Measurements from ENCODE around the gene ORM2. TPM values are rescaled to one million over a fixed set of nuclear protein-coding genes. Genes with fewer than 3 reads are reported as not detected.

Gene ORM2
- total RNA-seq, 1 experiment from 2014 or later: not detected

GRCh38 chr9:114285166-114285867 is 44.4 kb upstream of the ORM2 start:
- DNase-seq: no peak
- Histone ChIP-seq H3K79me2 (ENCODE audit: low read length) (no peaks in the 10 kb centered on the region), H3K36me3 (ENCODE audit: insufficient read depth, low read length) (no peaks in the 10 kb centered on the region), H3K4me1 (ENCODE audit: low read length) (no peaks in the 10 kb centered on the region), H3K9me2 (replicated peaks; ENCODE audit: insufficient read depth, low read length) (no peaks in the 10 kb centered on the region), H3K9me3 (ENCODE audit: low read length) (no peaks in the 10 kb centered on the region), H3K27ac (ENCODE audit: low read length) (no peak overlapping the region), H3K4me3 (ENCODE audit: low read length) (no peak overlapping the region), H2AFZ (ENCODE audit: low read length) (no peak overlapping the region), H3K4me2 (ENCODE audit: low read depth, low read length, poor library complexity, severe bottlenecking) (no peak overlapping the region), H3K9ac (ENCODE audit: low read length) (no peak overlapping the region), H4K20me1 (ENCODE audit: insufficient read depth, low read depth, low read length) (no peaks in the 10 kb centered on the region), H3K27me3 (ENCODE audit: low read length) (no peaks in the 10 kb centered on the region)

- no peaks in the 10 kb centered on the region for H3K9me2 ChIP-seq (replicated peaks; ENCODE audit: insufficient read depth, low read length)
- H4K20me1 ChIP-seq (ENCODE audit: insufficient read depth, low read depth, low read length): no peaks in the 10 kb centered on the region
- no peaks in the 10 kb centered on the region for H3K9me3 ChIP-seq (ENCODE audit: low read length)
Measured at GRCh38 chr9:114286146-114286679, 43.5 kb upstream of the ORM2 start.

GRCh38 chr9:114287001-114287762 is 42.5 kb upstream of the ORM2 start:
- H4K20me1 ChIP-seq (ENCODE audit: insufficient read depth, low read depth, low read length): no peaks in the 10 kb centered on the region
- H3K27me3 ChIP-seq (ENCODE audit: low read length): no peaks in the 10 kb centered on the region
- H2AFZ ChIP-seq (ENCODE audit: low read length): no peak overlapping the region
- no peaks in the 10 kb centered on the region for H3K36me3 ChIP-seq (ENCODE audit: insufficient read depth, low read length)
- no peaks in the 10 kb centered on the region for H3K79me2 ChIP-seq (ENCODE audit: low read length)
- no peak overlapping the region for H3K27ac ChIP-seq (ENCODE audit: low read length)
- DNase-seq: no peak
- no peaks in the 10 kb centered on the region for H3K9me3 ChIP-seq (ENCODE audit: low read length)
- no peaks in the 10 kb centered on the region for H3K9me2 ChIP-seq (replicated peaks; ENCODE audit: insufficient read depth, low read length)
- no peak overlapping the region for H3K9ac ChIP-seq (ENCODE audit: low read length)
- H3K4me1 ChIP-seq (ENCODE audit: low read length): no peaks in the 10 kb centered on the region
- H3K4me2 ChIP-seq (ENCODE audit: low read depth, low read length, poor library complexity, severe bottlenecking): no peak overlapping the region
- H3K4me3 ChIP-seq (ENCODE audit: low read length): no peak overlapping the region

More at GRCh38 chr9:114286146-114286679, 43.5 kb upstream of the ORM2 start:
- Histone ChIP-seq H3K36me3 (ENCODE audit: insufficient read depth, low read length) (no peaks in the 10 kb centered on the region), H3K27me3 (ENCODE audit: low read length) (no peaks in the 10 kb centered on the region), H2AFZ (ENCODE audit: low read length) (no peak overlapping the region), H3K4me3 (ENCODE audit: low read length) (no peak overlapping the region), H3K27ac (ENCODE audit: low read length) (no peak overlapping the region), H3K4me1 (ENCODE audit: low read length) (no peaks in the 10 kb centered on the region), H3K4me2 (ENCODE audit: low read depth, low read length, poor library complexity, severe bottlenecking) (no peak overlapping the region), H3K79me2 (ENCODE audit: low read length) (no peaks in the 10 kb centered on the region), H3K9ac (ENCODE audit: low read length) (no peak overlapping the region)
- no peak for DNase-seq

GRCh38 chr9:114287763-114288192 is 41.9 kb upstream of the ORM2 start:
- Histone ChIP-seq H3K36me3 (ENCODE audit: insufficient read depth, low read length) (no peaks in the 10 kb centered on the region), H4K20me1 (ENCODE audit: insufficient read depth, low read depth, low read length) (no peaks in the 10 kb centered on the region), H2AFZ (ENCODE audit: low read length) (no peak overlapping the region), H3K27ac (ENCODE audit: low read length) (no peak overlapping the region), H3K9me2 (replicated peaks; ENCODE audit: insufficient read depth, low read length) (no peaks in the 10 kb centered on the region), H3K4me2 (ENCODE audit: low read depth, low read length, poor library complexity, severe bottlenecking) (no peak overlapping the region), H3K9ac (ENCODE audit: low read length) (no peak overlapping the region), H3K79me2 (ENCODE audit: low read length) (no peaks in the 10 kb centered on the region), H3K4me1 (ENCODE audit: low read length) (no peaks in the 10 kb centered on the region), H3K27me3 (ENCODE audit: low read length) (no peaks in the 10 kb centered on the region), H3K4me3 (ENCODE audit: low read length) (no peak overlapping the region), H3K9me3 (ENCODE audit: low read length) (no peaks in the 10 kb centered on the region)
- no peak for DNase-seq

- H3K27me3 ChIP-seq (ENCODE audit: low read length): no peaks in the 10 kb centered on the region
- no peak overlapping the region for H3K27ac ChIP-seq (ENCODE audit: low read length)
- H3K4me3 ChIP-seq (ENCODE audit: low read length): no peak overlapping the region
- no peaks in the 10 kb centered on the region for H3K9me3 ChIP-seq (ENCODE audit: low read length)
- no peak overlapping the region for H2AFZ ChIP-seq (ENCODE audit: low read length)
- H3K4me1 ChIP-seq (ENCODE audit: low read length): no peaks in the 10 kb centered on the region
- H3K9me2 ChIP-seq (replicated peaks; ENCODE audit: insufficient read depth, low read length): no peaks in the 10 kb centered on the region
- H3K36me3 ChIP-seq (ENCODE audit: insufficient read depth, low read length): no peaks in the 10 kb centered on the region
- no peaks in the 10 kb centered on the region for H3K79me2 ChIP-seq (ENCODE audit: low read length)
- no peak overlapping the region for H3K4me2 ChIP-seq (ENCODE audit: low read depth, low read length, poor library complexity, severe bottlenecking)
- DNase-seq: no peak
- no peaks in the 10 kb centered on the region for H4K20me1 ChIP-seq (ENCODE audit: insufficient read depth, low read depth, low read length)
- no peak overlapping the region for H3K9ac ChIP-seq (ENCODE audit: low read length)
Measured at GRCh38 chr9:114288193-114289091, 41.2 kb upstream of the ORM2 start.

- H3K4me2 ChIP-seq (ENCODE audit: low read depth, low read length, poor library complexity, severe bottlenecking): no peak overlapping the region
- H3K9me2 ChIP-seq (replicated peaks; ENCODE audit: insufficient read depth, low read length): no peaks in the 10 kb centered on the region
- H3K27ac ChIP-seq (ENCODE audit: low read length): no peak overlapping the region
- no peaks in the 10 kb centered on the region for H3K4me1 ChIP-seq (ENCODE audit: low read length)
- no peaks in the 10 kb centered on the region for H3K36me3 ChIP-seq (ENCODE audit: insufficient read depth, low read length)
- no peak overlapping the region for H3K9ac ChIP-seq (ENCODE audit: low read length)
- no peak overlapping the region for H2AFZ ChIP-seq (ENCODE audit: low read length)
- DNase-seq: no peak
- no peak overlapping the region for H3K4me3 ChIP-seq (ENCODE audit: low read length)
- H3K9me3 ChIP-seq (ENCODE audit: low read length): no peaks in the 10 kb centered on the region
- H3K27me3 ChIP-seq (ENCODE audit: low read length): no peaks in the 10 kb centered on the region
- no peaks in the 10 kb centered on the region for H4K20me1 ChIP-seq (ENCODE audit: insufficient read depth, low read depth, low read length)
- H3K79me2 ChIP-seq (ENCODE audit: low read length): no peaks in the 10 kb centered on the region
Measured at GRCh38 chr9:114289106-114289505, 40.6 kb upstream of the ORM2 start.

GRCh38 chr9:114289571-114290481 is 39.8 kb upstream of the ORM2 start:
- Histone ChIP-seq H3K9me2 (replicated peaks; ENCODE audit: insufficient read depth, low read length) (no peaks in the 10 kb centered on the region), H4K20me1 (ENCODE audit: insufficient read depth, low read depth, low read length) (no peaks in the 10 kb centered on the region), H3K27ac (ENCODE audit: low read length) (no peak overlapping the region), H3K4me2 (ENCODE audit: low read depth, low read length, poor library complexity, severe bottlenecking) (no peak overlapping the region), H2AFZ (ENCODE audit: low read length) (no peak overlapping the region), H3K79me2 (ENCODE audit: low read length) (no peaks in the 10 kb centered on the region), H3K27me3 (ENCODE audit: low read length) (no peaks in the 10 kb centered on the region), H3K4me1 (ENCODE audit: low read length) (no peaks in the 10 kb centered on the region), H3K9me3 (ENCODE audit: low read length) (0 out of 2 replicates have a peak, but pooled peaks cover 5% of the 10 kb centered on the region), H3K9ac (ENCODE audit: low read length) (no peak overlapping the region), H3K4me3 (ENCODE audit: low read length) (no peak overlapping the region), H3K36me3 (ENCODE audit: insufficient read depth, low read length) (no peaks in the 10 kb centered on the region)
- DNase-seq: no peak
